Activated T-helper 1 cell treated with Interleukin-2 at 50 U/mL for 16 hours (primary cell): ENCODE results near the gene MIB1.

Experiments
- DNase-seq: peaks from one replicate; pipeline ENCODE4 v3.0.0-alpha.2; 2020; ENCODE audit warnings: low read depth

Gene MIB1

GRCh38 chr18:21815101-21815500 is 74.5 kb downstream of the MIB1 start:
- DNase-seq: no peak

- DNase-seq: no peak
Observed at GRCh38 chr18:21820033-21820810, 79.6 kb downstream of the MIB1 start.

- no peak for DNase-seq
Observed at GRCh38 chr18:21820811-21821143, 80.2 kb downstream of the MIB1 start.

- no peak for DNase-seq
Observed at GRCh38 chr18:21823848-21824247, 83.3 kb downstream of the MIB1 start.

- DNase-seq: no peak
Observed at GRCh38 chr18:21826196-21826595, 85.6 kb downstream of the MIB1 start.

GRCh38 chr18:21826641-21827302 is 86.2 kb downstream of the MIB1 start:
- no peak for DNase-seq

GRCh38 chr18:21830532-21830931 is 89.9 kb downstream of the MIB1 start:
- DNase-seq: no peak

- DNase-seq: no peak
Observed at GRCh38 chr18:21831413-21831831, 90.8 kb downstream of the MIB1 start.

- DNase-seq: no peak
Observed at GRCh38 chr18:21833604-21834298, 93.2 kb downstream of the MIB1 start.

- DNase-seq: no peak
Observed at GRCh38 chr18:21834299-21834660, 93.7 kb downstream of the MIB1 start.

GRCh38 chr18:21841570-21841969 is 101.0 kb downstream of the MIB1 start:
- no peak for DNase-seq

- DNase-seq: no peak
Observed at GRCh38 chr18:21843341-21843740, 102.7 kb downstream of the MIB1 start.

GRCh38 chr18:21851327-21851961 is 110.9 kb downstream of the MIB1 start:
- DNase-seq: no peak

GRCh38 chr18:21853016-21853415 is 112.4 kb downstream of the MIB1 start:
- no peak for DNase-seq

- DNase-seq: no peak
Observed at GRCh38 chr18:21853775-21854552, 113.4 kb downstream of the MIB1 start.

GRCh38 chr18:21855432-21855831 is 114.8 kb downstream of the MIB1 start:
- no peak for DNase-seq

- no peak for DNase-seq
Observed at GRCh38 chr18:21857871-21858270, 117.3 kb downstream of the MIB1 start.

- no peak for DNase-seq
Observed at GRCh38 chr18:21858544-21858943, 118.0 kb downstream of the MIB1 start.

- no peak for DNase-seq
Observed at GRCh38 chr18:21864386-21864785, 123.8 kb downstream of the MIB1 start.

- DNase-seq: no peak
Observed at GRCh38 chr18:21865043-21865442, 124.5 kb downstream of the MIB1 start.

- DNase-seq: no peak
Observed at GRCh38 chr18:21868770-21869169, 128.2 kb downstream of the MIB1 start.

- DNase-seq: no peak
Observed at GRCh38 chr18:21889570-21889969, 149.0 kb downstream of the MIB1 start.
